GM23248 (cell line): ENCODE results near the gene IGIP. TPM values are rescaled to one million over a fixed set of nuclear protein-coding genes. Genes with fewer than 3 reads are reported as not detected.

Experiments
- DNase-seq: peaks from one replicate; pipeline ENCODE4 v3.0.0-alpha.2; 2015
- H2AFZ ChIP-seq: fragments of 200-600 bp; sonication (generic); 2 replicates; pipeline ENCODE4 v1.6.1; 2016; ENCODE audit warnings: antibody characterized with exemption
- H3F3A ChIP-seq: fragments of 200-600 bp; sonication (generic); 2 replicates; pipeline ENCODE4 v1.6.1; 2016; ENCODE audit warnings: mild to moderate bottlenecking, antibody characterized with exemption, mixed run types; ENCODE audit not compliant: insufficient read depth
- H3K27ac ChIP-seq: fragments of 200-600 bp; sonication (generic); 2 replicates; pipeline ENCODE4 v1.5.1; 2016; ENCODE audit warnings: mild to moderate bottlenecking
- H3K27me3 ChIP-seq: fragments of 200-600 bp; sonication (generic); replicated peaks from 2 replicates; pipeline ENCODE4 v1.6.1; 2016; ENCODE audit warnings: mild to moderate bottlenecking; ENCODE audit not compliant: insufficient read depth
- H3K36me3 ChIP-seq: fragments of 200-600 bp; sonication (generic); 2 replicates; pipeline ENCODE4 v1.6.1; 2016; ENCODE audit warnings: low read depth, mild to moderate bottlenecking
- H3K4me1 ChIP-seq: fragments of 200-600 bp; sonication (generic); 2 replicates; pipeline ENCODE4 v1.6.1; 2016; ENCODE audit warnings: mild to moderate bottlenecking; ENCODE audit not compliant: insufficient read depth
- H3K4me2 ChIP-seq: fragments of 200-600 bp; sonication (generic); one replicate; pipeline ENCODE4 v1.6.1; 2016; ENCODE audit warnings: mild to moderate bottlenecking; ENCODE audit not compliant: unreplicated experiment
- H3K4me3 ChIP-seq: fragments of 200-600 bp; sonication (generic); 2 replicates; pipeline ENCODE4 v1.5.1; 2016; ENCODE audit warnings: mild to moderate bottlenecking
- H3K79me2 ChIP-seq: fragments of 200-600 bp; sonication (generic); 2 replicates; pipeline ENCODE4 v1.6.1; 2016; ENCODE audit warnings: mild to moderate bottlenecking; ENCODE audit not compliant: insufficient read depth
- H3K9ac ChIP-seq: fragments of 200-600 bp; sonication (generic); 2 replicates; pipeline ENCODE4 v1.6.1; 2016; ENCODE audit warnings: mild to moderate bottlenecking
- H3K9me2 ChIP-seq: fragments of 200-600 bp; sonication (generic); 2 replicates; pipeline ENCODE4 v1.6.1; 2016; ENCODE audit warnings: mixed run types, mild to moderate bottlenecking, moderate library complexity; ENCODE audit not compliant: insufficient read depth
- H3K9me3 ChIP-seq: fragments of 200-600 bp; sonication (generic); one replicate; pipeline ENCODE4 v1.6.1; 2017; ENCODE audit warnings: low read depth
- H4K20me1 ChIP-seq: fragments of 200-600 bp; sonication (generic); 2 replicates; pipeline ENCODE4 v1.6.0; 2016; ENCODE audit not compliant: insufficient read depth
- EZH2 ChIP-seq: fragments of 200-600 bp; sonication (generic); IDR thresholded peaks from 2 replicates; pipeline ENCODE4 v1.6.1; 2018; ENCODE audit warnings: antibody characterized with exemption, mild to moderate bottlenecking; ENCODE audit not compliant: insufficient read depth, poor library complexity, severe bottlenecking
- EZH2phosphoT487 ChIP-seq: fragments of 200-600 bp; sonication (generic); IDR thresholded peaks from 2 replicates; pipeline ENCODE4 v1.6.1; 2018; ENCODE audit warnings: antibody characterized with exemption, moderate library complexity, mild to moderate bottlenecking, low read depth; ENCODE audit not compliant: insufficient read depth
- WGBS, 2 experiments: methylation state at CpG; one replicate each; pipeline ENCODE4 v1.1.6; 2015 to 2017; ENCODE audit warnings: low lambda C conversion rate in 2 of 2, low coverage in 1 of 2; ENCODE audit errors: missing lambda C conversion rate in 2 of 2; 5-methylcytosine and 5-hydroxymethylcytosine counted together
- in situ Hi-C: fragments of 300-500 bp; cut with MboI; formaldehyde crosslinking; loops from 2 replicates; pipeline ENCODE4 v1.15.0; 2020
- polyA plus RNA-seq: library from polyadenylated mRNA; unstranded; fragments of >200 nt; fragmentation: Nextera tagmentation; extraction: Ambion mirVana; gene quantifications from 2 replicates; pipeline ENCODE4 v1.2.1, GENCODE V29; 2016
- total RNA-seq: library from RNA; depleted of rRNA; stranded (reverse); fragments of >200 nt; shearing (Covaris generic); gene quantifications from 2 replicates; pipeline ENCODE4 v1.2.3, GENCODE V29; 2014; rRNA removed

Gene IGIP
- total and polyA plus RNA-seq, 2 experiments from 2014 or later: 3.5 to 13.0 TPM

DNA sequence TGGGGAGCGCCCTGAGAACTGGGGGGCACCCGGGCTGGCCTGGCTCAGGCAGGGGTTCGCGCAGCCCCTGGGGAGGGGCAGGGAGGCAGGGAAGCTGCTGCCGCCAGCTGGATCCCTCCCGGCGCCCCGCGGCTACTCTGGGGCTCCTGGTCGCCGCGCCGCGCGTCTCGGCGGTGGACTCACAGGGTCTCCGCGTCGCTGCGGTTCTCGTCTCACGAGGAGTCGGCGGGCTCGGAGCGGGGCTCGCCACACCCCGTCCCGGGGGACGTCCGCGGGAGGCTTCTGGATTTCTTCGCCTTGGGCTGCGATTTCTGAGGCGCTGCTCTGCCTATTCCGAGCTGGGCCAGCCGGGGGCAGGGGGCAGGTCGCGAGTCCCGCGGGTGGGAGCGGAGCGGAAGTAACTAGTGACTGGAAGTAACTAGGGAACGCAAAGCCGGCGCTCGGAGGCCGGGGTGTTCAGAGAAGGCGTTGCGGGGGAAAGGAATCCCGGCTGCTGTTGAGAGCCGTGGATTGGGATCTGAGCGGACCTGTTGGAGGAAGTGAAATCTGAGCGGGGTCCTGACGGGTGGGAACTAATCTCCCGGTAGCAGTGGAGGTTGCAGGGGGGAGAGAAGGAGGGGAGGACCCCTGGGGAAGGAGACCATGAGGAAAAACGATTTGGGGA lies 49.8 kb downstream of the IGIP start:
- peak overlapping the region; percentile 89 for H2AFZ ChIP-seq
- H3K4me1 ChIP-seq: peaks cover 24% of the 10 kb centered on the region
- no peaks in the 10 kb centered on the region for H3K27me3 ChIP-seq
- peaks cover 16% of the 10 kb centered on the region for H3F3A ChIP-seq
- H3K9me3 ChIP-seq: no peaks in the 10 kb centered on the region
- H3K27ac ChIP-seq: peak overlapping the region; percentile 64
- 1 to 2% methylated on average over 28 to 41 of the region's 58 CpGs for WGBS, 2 experiments
- H3K9ac ChIP-seq: peak overlapping the region; percentile 90
- no peaks in the 10 kb centered on the region for H3K36me3 ChIP-seq
- peak; percentile 90 for DNase-seq
- H3K4me3 ChIP-seq: peak overlapping the region; percentile 90
- no peaks in the 10 kb centered on the region for H3K9me2 ChIP-seq
- no peak for TF ChIP-seq EZH2
- TF ChIP-seq EZH2phosphoT487: no peak
- H3K4me2 ChIP-seq: peak overlapping the region; percentile 85
- in situ Hi-C loops: no loop called here
- H4K20me1 ChIP-seq: no peaks in the 10 kb centered on the region
- peaks cover 13% of the 10 kb centered on the region; the same call in 1 of the 2 replicates for H3K79me2 ChIP-seq

DNA sequence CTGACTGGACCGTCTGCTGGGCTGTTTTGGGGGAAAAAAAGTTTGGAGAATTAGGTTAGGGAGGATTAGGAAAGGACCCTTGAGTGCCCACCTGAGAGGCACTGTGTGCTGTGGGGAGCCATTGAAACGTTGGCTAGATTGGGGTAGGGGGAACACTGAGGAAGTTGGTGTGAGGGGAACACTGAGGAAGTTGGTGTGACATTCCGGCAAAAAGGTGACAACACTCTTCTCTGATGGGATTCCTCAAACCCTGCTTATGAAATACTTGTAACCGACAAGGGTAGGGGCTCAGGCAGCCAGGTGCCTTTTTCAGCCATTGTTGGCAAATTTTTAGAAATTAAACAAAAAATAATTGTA lies 50.3 kb downstream of the IGIP start:
- H3K9me2 ChIP-seq: no peaks in the 10 kb centered on the region
- peak overlapping the region; percentile 90 for H3K9ac ChIP-seq
- H3K4me1 ChIP-seq: peaks cover 24% of the 10 kb centered on the region
- peaks cover 13% of the 10 kb centered on the region; the same call in 1 of the 2 replicates for H3K79me2 ChIP-seq
- 1 to 2% methylated on average over 4 of the region's 4 CpGs for WGBS, 2 experiments
- H3F3A ChIP-seq: peaks cover 16% of the 10 kb centered on the region
- peak overlapping the region; percentile 90 for H3K4me3 ChIP-seq
- H3K27me3 ChIP-seq: no peaks in the 10 kb centered on the region
- peak overlapping the region; percentile 89 for H2AFZ ChIP-seq
- H3K27ac ChIP-seq: peak overlapping the region; percentile 64
- no peaks in the 10 kb centered on the region for H3K36me3 ChIP-seq
- no peak for DNase-seq
- H3K9me3 ChIP-seq: no peaks in the 10 kb centered on the region
- H3K4me2 ChIP-seq: peak overlapping the region; percentile 85
- in situ Hi-C loops: no loop called here
- no peak for TF ChIP-seq EZH2phosphoT487
- TF ChIP-seq EZH2: no peak
- H4K20me1 ChIP-seq: no peaks in the 10 kb centered on the region

DNA sequence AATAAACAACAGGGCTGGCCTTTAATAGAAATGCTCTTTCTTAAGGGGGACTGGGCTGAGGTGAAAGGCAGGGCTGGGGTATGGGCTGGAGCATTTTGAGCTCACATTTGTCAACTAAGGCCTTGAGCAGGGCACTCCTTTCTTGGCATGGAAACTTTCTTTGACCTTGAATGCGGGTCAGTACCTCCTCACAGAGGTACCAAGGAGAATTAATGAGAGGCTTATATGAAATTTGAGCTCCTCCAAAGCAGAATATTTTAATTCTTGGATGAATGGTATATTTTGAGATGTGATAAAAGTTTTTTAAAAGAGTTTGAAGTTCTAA lies 52.3 kb downstream of the IGIP start:
- Histone ChIP-seq H4K20me1 (no peaks in the 10 kb centered on the region), H2AFZ (peak overlapping the region; percentile 65), H3K27me3 (no peaks in the 10 kb centered on the region), H3K27ac (peak overlapping the region; percentile 74), H3K4me2 (peak overlapping the region; percentile 43), H3K4me3 (no peak overlapping the region), H3K9me2 (no peaks in the 10 kb centered on the region), H3K4me1 (peaks cover 37% of the 10 kb centered on the region), H3K9me3 (no peaks in the 10 kb centered on the region), H3F3A (peaks cover 28% of the 10 kb centered on the region), H3K36me3 (no peaks in the 10 kb centered on the region), H3K79me2 (peaks cover 13% of the 10 kb centered on the region), H3K9ac (peak overlapping the region; percentile 48)
- 63 to 70% methylated on average over 1 of the region's 1 CpG for WGBS, 2 experiments
- no peak for DNase-seq
- TF ChIP-seq EZH2phosphoT487 (no peak), EZH2 (no peak)
- in situ Hi-C loops: no loop called here

DNA sequence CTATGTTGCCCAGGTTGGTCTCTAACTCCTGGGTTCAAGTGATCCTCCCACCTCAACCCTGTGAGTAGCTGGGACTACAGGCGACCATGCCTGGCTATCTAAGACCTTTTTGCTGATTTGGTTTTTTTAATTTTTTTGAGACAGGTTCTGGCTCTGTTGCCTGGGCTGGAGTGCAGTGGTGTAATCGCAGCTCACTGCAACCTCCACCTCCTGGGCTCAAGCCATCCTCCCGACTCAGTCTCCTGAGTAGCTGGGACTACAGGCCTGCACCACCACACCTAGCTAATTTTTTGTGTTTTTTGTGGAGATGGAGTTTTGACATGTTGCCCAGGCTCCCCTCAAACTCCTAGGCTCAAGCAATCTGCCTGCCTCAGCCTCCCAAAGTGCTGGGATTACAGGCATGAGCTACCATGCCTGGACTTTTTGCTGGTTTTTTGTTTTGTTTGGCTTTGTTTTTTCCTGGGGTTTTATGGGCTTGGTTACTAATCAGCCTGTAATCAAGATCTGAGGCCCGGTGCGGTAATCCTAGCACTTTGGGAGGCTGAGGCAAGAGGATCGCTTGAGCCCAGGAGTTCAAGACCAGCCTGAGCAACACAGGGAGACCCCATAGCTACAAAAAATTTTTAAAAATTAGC lies 52.9 kb downstream of the IGIP start:
- no peaks in the 10 kb centered on the region for H3K36me3 ChIP-seq
- H3F3A ChIP-seq: peaks cover 28% of the 10 kb centered on the region
- no peaks in the 10 kb centered on the region for H3K9me2 ChIP-seq
- H3K4me1 ChIP-seq: peaks cover 40% of the 10 kb centered on the region
- H3K27me3 ChIP-seq: no peaks in the 10 kb centered on the region
- H4K20me1 ChIP-seq: no peaks in the 10 kb centered on the region
- no peak for TF ChIP-seq EZH2
- H3K9me3 ChIP-seq: no peaks in the 10 kb centered on the region
- in situ Hi-C loops: no loop called here
- no peak overlapping the region for H3K4me2 ChIP-seq
- 63% methylated on average over 5 to 6 of the region's 6 CpGs for WGBS, 2 experiments
- no peak overlapping the region for H3K4me3 ChIP-seq
- H3K27ac ChIP-seq: peak overlapping the region; percentile 74; the same call in 1 of the 2 replicates
- 0 out of 2 replicates have a peak overlapping the region, but pooled peaks have one; percentile 48 for H3K9ac ChIP-seq
- no peak overlapping the region for H2AFZ ChIP-seq
- H3K79me2 ChIP-seq: peaks cover 17% of the 10 kb centered on the region
- no peak for DNase-seq

Other genes with a start within 250 kb of the IGIP start
- not detected in 2 replicates for gene NRG2, start 82.6 kb upstream of the IGIP start, total RNA-seq
- 0.05 TPM in 1 of 2 replicates, not detected in the other for gene NRG2, start 82.6 kb upstream of the IGIP start, polyA plus RNA-seq
- gene PURA, start 11.8 kb upstream of the IGIP start, total RNA-seq: 24.2 and 30.6 TPM in 2 replicates
- gene PURA, start 11.8 kb upstream of the IGIP start, polyA plus RNA-seq: 7.9 and 10.7 TPM in 2 replicates
- 10.4 and 16.0 TPM in 2 replicates for gene CYSTM1, start 49.3 kb downstream of the IGIP start, total RNA-seq
- gene CYSTM1, start 49.3 kb downstream of the IGIP start, polyA plus RNA-seq: 42.3 and 45.5 TPM in 2 replicates
- gene PFDN1, start 177.2 kb downstream of the IGIP start, total RNA-seq: 94.3 and 95.8 TPM in 2 replicates
- gene PFDN1, start 177.2 kb downstream of the IGIP start, polyA plus RNA-seq: 87.0 and 99.9 TPM in 2 replicates
- 7.5 and 9.5 TPM in 2 replicates for gene HBEGF, start 220.7 kb downstream of the IGIP start, total RNA-seq
- gene HBEGF, start 220.7 kb downstream of the IGIP start, polyA plus RNA-seq: 4.5 and 4.9 TPM in 2 replicates
- gene SLC4A9, start 234.3 kb downstream of the IGIP start, total RNA-seq: not detected in 2 replicates
- not detected in 2 replicates for gene SLC4A9, start 234.3 kb downstream of the IGIP start, polyA plus RNA-seq